ENCODE measurements around the gene MAN2A1.

DNA sequence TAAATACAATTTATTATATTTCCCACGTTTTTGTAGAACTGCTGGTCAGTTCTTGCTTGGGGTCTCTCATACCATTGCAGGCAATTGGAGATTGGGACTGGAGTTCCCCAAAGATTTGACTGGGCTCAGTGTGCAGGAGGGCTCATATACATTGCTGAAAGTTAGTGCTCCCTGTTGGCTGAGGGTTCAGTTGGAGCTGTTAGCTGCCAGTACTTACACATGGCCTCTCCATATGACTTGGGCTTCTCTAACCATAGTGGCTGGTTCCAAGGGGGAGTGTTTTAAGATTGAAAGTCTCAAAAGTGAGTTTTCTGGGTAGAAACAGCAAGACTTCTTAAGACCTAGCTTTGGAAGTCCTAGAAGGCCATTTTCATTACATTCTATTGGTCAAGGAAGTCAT is 102.9 kb downstream of the MAN2A1 start:
- no peak for TF ChIP-seq CTCF (IDR thresholded peaks at IDR 0.05 in 8 of 11, conservative IDR thresholded peaks at IDR 0.05 in 3 of 11)
- TF ChIP-seq POLR2A (IDR thresholded peaks at IDR 0.05), result no peak

Measured in spleen (tissue), 7 donors.